Activated CD4-positive, alpha-beta memory T cell treated with anti-CD3 and anti-CD28 coated beads, Interleukin-2, amount 10 ng/mL, durations not matched to agents 7 days and 5 days (primary cell): ENCODE measurements around the gene PFDN1. TPM values are rescaled to one million over a fixed set of nuclear protein-coding genes. Genes with fewer than 3 reads are reported as not detected.
"Not testable (repeated sequence)": the region's sequence is repeated elsewhere in the genome, so short reads cannot be mapped to it uniquely, and the experiment has no call there.

Experiments
- CTCF ChIA-PET: fragments of 350-600 bp; sonication (Branson Sonifier 250); formaldehyde crosslinking; loops from one replicate; lab custom pipeline; 2021; ENCODE audit warnings: antibody characterized with exemption, inconsistent platforms; lab: Charles Lee
- POLR2A ChIA-PET: fragments of 350-600 bp; sonication (Branson Sonifier 250); formaldehyde crosslinking; loops from one replicate; lab custom pipeline; 2021; ENCODE audit warnings: antibody characterized with exemption; lab: Charles Lee
- DNase-seq: peaks from one replicate; pipeline ENCODE4 v3.0.0-alpha.2; 2020
- H3K27ac Mint-ChIP-seq: one replicate; pipeline ENCODE4 v1.8.0; 2021; ENCODE audit warnings: mild to moderate bottlenecking, mixed read lengths
- H3K27me3 Mint-ChIP-seq: one replicate; pipeline ENCODE4 v1.8.0; 2021; ENCODE audit warnings: mixed read lengths
- H3K36me3 Mint-ChIP-seq: one replicate; pipeline ENCODE4 v1.8.0; 2021; ENCODE audit warnings: low read depth, mixed read lengths
- H3K4me1 Mint-ChIP-seq: one replicate; pipeline ENCODE4 v1.8.0; 2021; ENCODE audit warnings: mixed read lengths
- H3K4me3 Mint-ChIP-seq: one replicate; pipeline ENCODE4 v1.8.0; 2021; ENCODE audit warnings: mild to moderate bottlenecking, mixed read lengths
- H3K9me3 Mint-ChIP-seq: one replicate; pipeline ENCODE4 v1.8.0; 2021; ENCODE audit warnings: mixed read lengths
- total RNA-seq, 2 experiments: library from RNA; stranded (reverse); gene quantifications; one replicate each; pipeline ENCODE4 v1.2.3, GENCODE V29; 2021

The PFDN1 gene, protein sequence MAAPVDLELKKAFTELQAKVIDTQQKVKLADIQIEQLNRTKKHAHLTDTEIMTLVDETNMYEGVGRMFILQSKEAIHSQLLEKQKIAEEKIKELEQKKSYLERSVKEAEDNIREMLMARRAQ
- 10 to 100 TPM; 52.3 to 55.8 TPM for total RNA-seq

DNA sequence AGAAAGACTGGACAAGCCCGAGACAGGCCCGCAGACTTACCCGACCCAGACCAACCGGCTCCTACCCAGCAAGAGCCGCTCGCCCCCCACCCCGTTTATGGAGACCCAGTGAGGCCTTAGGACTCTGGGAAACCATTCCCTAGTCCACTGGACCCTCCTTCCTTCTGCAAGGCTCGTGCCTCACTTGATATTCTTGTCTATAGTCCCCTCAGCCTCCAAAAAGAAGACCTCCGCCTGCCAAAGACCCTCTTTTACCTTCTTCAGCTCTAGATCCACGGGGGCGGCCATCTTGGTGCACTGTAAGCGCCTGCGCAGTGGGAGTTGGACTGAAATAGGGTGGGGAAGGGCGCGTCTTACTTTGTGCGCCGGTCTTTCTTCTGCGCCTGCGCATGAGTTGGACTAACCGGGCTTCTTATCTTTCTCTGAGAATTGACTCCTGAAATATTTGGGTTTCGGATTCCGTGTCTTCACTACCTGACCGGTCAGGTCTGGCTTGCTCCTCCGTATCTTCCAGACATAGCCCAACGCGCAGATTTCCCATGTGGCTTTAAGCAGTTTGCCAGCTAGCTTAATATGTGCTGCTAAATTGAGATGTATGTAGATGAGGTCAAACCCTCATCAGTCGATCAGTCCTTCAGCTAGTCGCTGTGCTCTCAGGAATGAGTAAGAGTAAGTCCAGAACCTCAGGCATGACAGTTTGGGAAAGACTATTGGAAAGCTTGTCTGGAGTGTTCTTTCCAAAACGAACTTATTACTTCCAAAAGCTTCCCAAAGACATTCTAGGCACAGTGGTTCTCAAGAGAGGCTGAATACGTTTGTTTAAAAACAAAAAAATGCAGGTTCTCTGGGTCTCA lies at the start of gene PFDN1:
TSS of gene PFDN1 (minus strand) at position 316 of the 854 bp plus-strand sequence. CDS start at position 288, 28 bp downstream.
- H3K36me3 Mint-ChIP-seq: peaks cover 21% of the 10 kb centered on the region
- H3K4me1 Mint-ChIP-seq: peaks cover 40% of the 10 kb centered on the region
- peaks cover 6% of the 10 kb centered on the region for H3K27me3 Mint-ChIP-seq
- ChIA-PET CTCF (interaction anchor here (0.7 to 3.9 kb wide), 12 partner anchors 30 to 1016 kb away, joined by 3 to 28 read pairs (median 4); partner anchors contain the start of gene HBEGF), POLR2A (interaction anchor here (0.8 to 2.5 kb wide), 23 partner anchors 8 to 344 kb away, joined by 3 to 20 read pairs (median 4); partner anchors contain the start of genes ANKHD1, HBEGF, IK and NDUFA2)
- H3K4me3 Mint-ChIP-seq: peak within 1 kb of the TSS; percentile 92
- H3K27ac Mint-ChIP-seq: peak within 1 kb of the TSS; percentile 80
- DNase-seq: peak; percentile 94
- H3K9me3 Mint-ChIP-seq: no peaks in the 10 kb centered on the region

DNA sequence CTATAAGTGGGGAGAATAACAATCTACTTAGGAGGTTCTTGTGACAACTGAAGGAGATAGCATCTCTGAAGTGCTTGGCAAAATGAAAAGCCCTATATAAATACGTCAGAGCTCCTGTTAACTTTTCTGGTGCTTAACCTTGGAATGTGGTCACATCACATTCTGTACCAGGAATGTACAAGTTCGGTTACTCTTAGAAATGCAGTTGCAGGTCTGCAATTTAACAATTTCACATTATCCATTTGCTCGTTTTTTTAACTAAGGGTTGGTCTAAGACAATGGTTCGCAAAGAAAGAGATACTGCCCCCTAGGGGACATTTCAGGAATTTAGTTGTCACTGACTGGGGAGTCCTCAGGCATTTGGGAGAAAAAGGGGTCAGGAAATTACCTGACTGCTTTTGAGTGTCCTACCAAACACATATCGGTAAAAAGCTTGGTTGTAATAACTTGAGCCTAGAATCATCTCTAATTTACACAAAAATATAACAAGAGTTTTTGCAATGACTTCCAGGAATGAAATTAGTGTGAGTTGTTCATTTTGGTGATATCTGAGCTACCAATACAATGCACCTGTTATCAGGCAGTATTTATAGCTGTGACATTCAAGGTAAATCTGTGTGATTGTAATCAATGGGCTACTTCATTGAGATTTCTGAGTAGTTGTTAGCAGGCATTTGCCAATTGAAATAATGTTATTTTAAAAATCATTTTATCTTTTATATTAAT lies 48.9 kb upstream of the PFDN1 start:
- H3K27ac Mint-ChIP-seq: peak overlapping the region; percentile 53
- POLR2A ChIA-PET: interaction anchor here (1.0 to 2.2 kb wide), 6 partner anchors 49 to 112 kb away, joined by 3 to 23 read pairs (median 6); partner anchors contain the start of gene PFDN1
- no peak overlapping the region for H3K4me3 Mint-ChIP-seq
- H3K36me3 Mint-ChIP-seq: no peaks in the 10 kb centered on the region
- peaks cover 4% of the 10 kb centered on the region for H3K27me3 Mint-ChIP-seq
- peak; percentile 60 for DNase-seq
- H3K4me1 Mint-ChIP-seq: peaks cover 41% of the 10 kb centered on the region
- CTCF ChIA-PET: interaction anchor here (0.6 to 21.6 kb wide), 37 partner anchors 9 to 472 kb away, joined by 3 to 951 read pairs (median 4); partner anchors contain the start of genes ANKHD1, PFDN1, SLC4A9 and ZMAT2
- no peaks in the 10 kb centered on the region for H3K9me3 Mint-ChIP-seq

DNA sequence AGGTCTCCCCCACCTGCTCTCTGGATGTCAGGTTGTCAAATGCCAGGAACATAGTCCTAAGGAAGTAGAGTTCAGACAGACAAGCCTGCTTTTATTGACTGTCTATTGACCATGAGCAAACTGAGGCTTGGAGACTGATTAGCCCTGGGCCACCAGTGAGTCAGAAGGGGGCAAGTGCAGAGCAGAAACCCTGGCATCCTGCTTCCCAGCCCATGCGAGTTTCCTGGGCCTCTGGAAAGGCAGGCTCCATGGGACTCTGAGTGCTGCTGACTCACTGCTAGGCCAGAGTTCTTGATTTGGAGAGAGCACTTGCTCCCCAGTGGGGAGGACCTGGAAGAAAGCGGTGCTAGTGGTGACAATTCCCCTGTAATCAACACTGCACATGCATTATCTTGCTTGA lies 46.3 kb upstream of the PFDN1 start:
- DNase-seq: no peak
- H3K4me1 Mint-ChIP-seq: peaks cover 43% of the 10 kb centered on the region
- H3K4me3 Mint-ChIP-seq: no peak overlapping the region
- no peak overlapping the region for H3K27ac Mint-ChIP-seq
- POLR2A ChIA-PET: interaction anchor here (1.7 to 1.8 kb wide), 2 partner anchors 13 to 47 kb away, joined by 3 to 6 read pairs; partner anchors contain the start of gene PFDN1
- H3K9me3 Mint-ChIP-seq: no peaks in the 10 kb centered on the region
- peaks cover 17% of the 10 kb centered on the region for H3K36me3 Mint-ChIP-seq
- peaks cover 4% of the 10 kb centered on the region for H3K27me3 Mint-ChIP-seq
- CTCF ChIA-PET: interaction anchor here (0.8 to 21.6 kb wide), 5 partner anchors 14 to 100 kb away, joined by 3 to 951 read pairs (median 7); no protein-coding TSS in a partner anchor

DNA sequence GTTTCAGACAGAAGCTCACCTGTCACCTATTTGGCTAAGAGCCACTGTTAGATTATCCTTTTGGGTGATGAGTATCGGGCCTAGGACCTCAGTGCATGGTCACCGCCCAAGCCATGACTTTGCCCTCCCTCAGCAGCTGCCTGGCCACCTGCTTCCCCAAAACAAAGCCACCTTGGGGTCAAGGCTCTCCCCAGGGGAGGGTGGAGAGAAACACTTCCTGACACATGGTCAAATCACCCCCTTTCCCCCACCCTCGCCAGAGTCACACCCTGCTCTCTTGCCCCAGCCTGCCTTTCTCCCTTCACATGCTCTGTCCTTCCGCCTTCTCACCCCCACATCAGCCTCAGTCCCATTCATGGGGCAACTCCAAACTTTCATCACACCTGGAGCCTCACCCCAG lies 45.2 kb upstream of the PFDN1 start:
- POLR2A ChIA-PET: interaction anchor here (0.7 to 1.8 kb wide), 5 partner anchors 12 to 106 kb away, joined by 3 to 6 read pairs (median 3); partner anchors contain the start of gene PFDN1
- H3K4me3 Mint-ChIP-seq: peak overlapping the region; percentile 14
- peaks cover 28% of the 10 kb centered on the region for H3K36me3 Mint-ChIP-seq
- peaks cover 4% of the 10 kb centered on the region for H3K27me3 Mint-ChIP-seq
- H3K27ac Mint-ChIP-seq: no peak overlapping the region
- H3K4me1 Mint-ChIP-seq: peaks cover 54% of the 10 kb centered on the region
- no peaks in the 10 kb centered on the region for H3K9me3 Mint-ChIP-seq
- CTCF ChIA-PET: interaction anchor here (1.1 to 21.6 kb wide), 4 partner anchors 10 to 99 kb away, joined by 3 to 951 read pairs (median 9); no protein-coding TSS in a partner anchor
- no peak for DNase-seq

DNA sequence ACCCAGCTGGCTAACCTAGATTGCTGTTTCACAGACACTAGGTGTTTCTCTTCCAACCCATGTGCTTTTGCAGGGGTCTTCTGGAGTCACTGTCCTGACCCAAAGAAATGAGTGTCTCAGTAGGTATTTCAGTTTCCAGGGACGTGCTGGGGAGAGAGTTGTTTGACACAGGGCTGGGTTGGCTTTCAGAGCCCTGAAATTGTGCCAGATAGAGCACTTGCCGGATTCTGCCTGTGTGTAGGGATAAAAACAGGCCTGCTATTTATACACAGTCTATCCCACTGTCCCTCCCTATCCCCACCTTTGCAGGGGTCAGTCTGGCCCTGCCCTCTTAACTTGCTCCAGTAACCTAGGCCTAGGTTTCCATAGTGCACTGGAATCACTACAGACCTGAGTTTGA lies 44.5 kb upstream of the PFDN1 start:
- POLR2A ChIA-PET: interaction anchor here (0.7 to 4.5 kb wide), 10 partner anchors 45 to 105 kb away, joined by 3 to 40 read pairs (median 4); partner anchors contain the start of gene PFDN1
- peak overlapping the region; percentile 96 for H3K4me3 Mint-ChIP-seq
- H3K27ac Mint-ChIP-seq: peak overlapping the region; percentile 66
- peaks cover 4% of the 10 kb centered on the region for H3K27me3 Mint-ChIP-seq
- peaks cover 35% of the 10 kb centered on the region for H3K36me3 Mint-ChIP-seq
- CTCF ChIA-PET: interaction anchor here (1.1 to 21.6 kb wide), 14 partner anchors 8 to 98 kb away, joined by 3 to 951 read pairs (median 8); partner anchors contain the start of genes ANKHD1 and PFDN1
- DNase-seq: no peak
- H3K9me3 Mint-ChIP-seq: no peaks in the 10 kb centered on the region
- peaks cover 62% of the 10 kb centered on the region for H3K4me1 Mint-ChIP-seq

DNA sequence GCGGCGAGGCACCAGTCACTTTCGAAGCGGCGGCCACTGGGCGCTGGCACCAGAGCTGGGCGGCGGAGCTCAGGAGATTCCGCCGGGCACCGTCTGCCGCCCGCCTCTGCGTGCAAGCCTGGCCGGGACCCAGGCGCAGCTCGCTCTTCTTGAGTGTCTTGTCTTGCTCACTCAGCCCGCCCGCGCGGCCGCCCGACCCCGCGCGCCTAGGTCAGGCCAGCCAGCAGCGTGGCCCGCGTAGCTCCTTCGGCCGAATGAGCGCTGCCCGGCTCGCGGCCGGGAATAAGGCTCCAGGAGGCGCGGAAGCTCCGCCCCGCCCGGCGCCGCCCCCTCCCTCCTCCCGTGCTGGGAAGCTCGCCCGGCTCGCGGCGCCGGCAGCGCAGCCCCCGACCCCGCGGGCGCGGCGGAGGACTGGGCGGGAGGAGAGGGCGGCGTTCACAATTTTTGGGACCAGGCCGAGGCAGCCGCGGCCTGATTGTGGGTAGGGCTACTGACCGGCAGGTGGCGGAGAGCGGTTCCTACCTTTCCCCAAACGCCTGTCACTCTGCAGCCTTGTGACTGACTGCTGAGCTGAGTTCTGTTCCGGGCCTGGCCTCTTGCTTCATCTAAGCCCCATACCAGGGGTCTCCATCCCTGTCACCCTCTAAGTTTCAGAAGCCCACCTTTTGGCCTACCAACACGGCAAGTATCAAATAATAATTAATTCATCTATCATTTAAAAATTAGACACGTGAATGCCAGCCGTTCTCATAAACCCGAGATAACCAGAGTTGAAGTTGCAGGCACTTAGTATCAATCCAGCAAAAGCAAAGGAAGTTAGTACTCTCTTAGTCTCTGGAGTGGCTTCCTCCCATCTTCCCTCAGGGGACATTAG lies 43.7 kb upstream of the PFDN1 start, which contains the start of gene HBEGF:
TSS of gene HBEGF (minus strand) at position 256 of the 874 bp plus-strand sequence. CDS start 275 bp downstream, outside the sequence.
- Mint-ChIP-seq H3K4me3 (peak within 1 kb of the TSS; percentile 96), H3K9me3 (no peaks in the 10 kb centered on the region), H3K4me1 (peaks cover 64% of the 10 kb centered on the region), H3K27ac (peak within 1 kb of the TSS; percentile 94), H3K27me3 (peaks cover 3% of the 10 kb centered on the region), H3K36me3 (peaks cover 43% of the 10 kb centered on the region)
- CTCF ChIA-PET: interaction anchor here (0.5 to 21.6 kb wide), 22 partner anchors 9 to 378 kb away, joined by 3 to 951 read pairs (median 4); partner anchors contain the start of genes ANKHD1 and PFDN1
- POLR2A ChIA-PET: interaction anchor here (0.7 to 4.5 kb wide), 17 partner anchors 10 to 219 kb away, joined by 3 to 40 read pairs (median 4); partner anchors contain the start of genes ANKHD1, CYSTM1 and PFDN1
- peak; percentile 63 for DNase-seq

DNA sequence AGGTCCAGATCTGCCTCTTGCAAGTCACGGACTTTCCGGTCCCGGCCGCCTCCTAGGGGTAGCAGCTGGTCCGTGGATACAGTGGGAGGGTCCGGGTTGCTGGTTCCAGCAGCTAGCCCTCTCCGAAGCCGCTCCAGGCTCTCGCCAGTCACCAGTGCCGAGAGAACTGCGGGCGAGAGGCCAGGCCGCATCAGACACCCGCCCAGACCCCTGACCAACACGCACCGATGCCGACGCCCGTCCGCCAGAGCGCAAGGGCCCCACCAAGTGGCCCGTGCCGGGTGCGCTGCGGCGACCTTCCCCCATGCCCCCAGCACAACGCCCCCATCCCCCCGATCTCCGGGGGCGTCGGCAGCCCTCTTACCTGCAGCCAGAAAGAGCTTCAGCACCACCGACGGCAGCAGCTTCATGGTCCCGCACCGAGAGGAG lies 43.0 kb upstream of the PFDN1 start:
- Mint-ChIP-seq H3K27ac (peak overlapping the region; percentile 94), H3K36me3 (peaks cover 50% of the 10 kb centered on the region), H3K27me3 (peaks cover 1% of the 10 kb centered on the region), H3K4me1 (peaks cover 66% of the 10 kb centered on the region), H3K4me3 (peak overlapping the region; percentile 96), H3K9me3 (no peaks in the 10 kb centered on the region)
- ChIA-PET CTCF (interaction anchor here (0.5 to 21.6 kb wide), 25 partner anchors 8 to 379 kb away, joined by 3 to 951 read pairs (median 4); partner anchors contain the start of genes ANKHD1 and PFDN1), POLR2A (interaction anchor here (0.8 to 4.5 kb wide), 18 partner anchors 11 to 364 kb away, joined by 3 to 40 read pairs (median 4); partner anchors contain the start of genes ANKHD1, CYSTM1, IK and NDUFA2)
- no peak for DNase-seq

DNA sequence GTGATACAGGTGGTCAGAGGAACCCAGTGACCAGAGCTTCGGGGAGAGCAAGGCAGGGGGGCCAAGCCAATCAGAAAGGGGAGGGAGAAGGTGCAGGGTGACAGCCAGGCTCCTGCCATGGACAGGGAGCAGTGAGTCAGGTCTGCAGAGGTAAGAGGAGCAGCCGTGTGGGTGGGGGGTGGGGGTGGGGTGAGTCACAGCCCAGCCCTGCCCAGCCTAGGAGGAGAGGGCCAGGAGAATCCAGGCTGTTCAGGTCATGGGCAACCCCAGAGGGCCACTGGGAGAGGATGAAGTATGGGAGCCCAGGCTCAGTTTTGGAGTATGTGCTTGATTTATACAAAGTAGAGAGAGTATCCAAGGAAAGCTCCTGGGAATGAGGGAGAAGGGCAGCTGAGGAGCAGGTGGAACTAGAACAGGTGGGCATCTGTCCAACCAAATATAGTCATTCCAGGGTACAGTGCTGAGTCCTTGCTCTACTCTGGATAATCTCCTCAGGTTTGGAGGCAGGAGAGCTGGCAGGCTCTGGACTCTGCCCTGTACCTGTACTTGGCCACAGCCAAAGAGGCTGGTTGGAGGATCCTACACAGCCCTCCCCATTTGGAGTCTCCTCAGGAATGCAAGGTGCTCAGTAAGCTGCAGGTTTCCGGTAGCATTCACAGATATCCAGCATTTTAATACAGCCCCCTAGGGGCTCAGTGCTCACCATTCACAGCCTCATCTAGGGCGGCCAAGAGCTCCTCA lies 42.0 kb upstream of the PFDN1 start:
- ChIA-PET CTCF (interaction anchor here (0.6 to 21.6 kb wide), 17 partner anchors 8 to 568 kb away, joined by 3 to 951 read pairs (median 5); partner anchors contain the start of gene PFDN1), POLR2A (interaction anchor here (1.0 to 4.5 kb wide), 12 partner anchors 10 to 365 kb away, joined by 3 to 40 read pairs (median 6); partner anchors contain the start of genes ANKHD1, IK, NDUFA2 and PFDN1)
- peak overlapping the region; percentile 96 for H3K4me3 Mint-ChIP-seq
- no peaks in the 10 kb centered on the region for H3K27me3 Mint-ChIP-seq
- H3K9me3 Mint-ChIP-seq: no peaks in the 10 kb centered on the region
- H3K36me3 Mint-ChIP-seq: peaks cover 58% of the 10 kb centered on the region
- H3K4me1 Mint-ChIP-seq: peaks cover 70% of the 10 kb centered on the region
- H3K27ac Mint-ChIP-seq: peak overlapping the region; percentile 94
- DNase-seq: peak; percentile 28

DNA sequence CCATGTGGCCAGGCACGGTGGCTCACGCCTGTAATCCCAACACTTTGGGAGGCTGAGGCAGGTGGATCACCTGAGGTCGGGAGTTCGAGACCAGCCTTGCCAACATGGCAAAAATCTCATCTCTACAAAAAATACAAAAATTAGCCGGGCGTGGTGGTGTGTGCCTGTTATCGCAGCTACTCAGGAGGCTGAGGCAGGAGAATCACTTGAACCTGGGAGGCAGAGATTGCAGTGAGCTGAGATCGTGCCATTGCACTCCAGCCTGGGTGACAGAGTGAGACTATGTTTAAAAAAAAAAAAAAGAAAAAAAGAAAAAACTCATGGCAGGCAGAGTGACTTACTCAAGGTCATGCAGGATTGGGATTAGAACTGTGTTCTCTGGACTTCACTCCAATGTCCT lies 40.9 kb upstream of the PFDN1 start:
- H3K36me3 Mint-ChIP-seq: peaks cover 67% of the 10 kb centered on the region
- H3K27me3 Mint-ChIP-seq, DNase-seq, H3K9me3 Mint-ChIP-seq: not testable (repeated sequence)
- H3K27ac Mint-ChIP-seq: peak overlapping the region; percentile 94
- peak overlapping the region; percentile 96 for H3K4me3 Mint-ChIP-seq
- POLR2A ChIA-PET: interaction anchor here (1.2 to 4.5 kb wide), 4 partner anchors 41 to 99 kb away, joined by 3 to 40 read pairs (median 25); partner anchors contain the start of gene PFDN1
- CTCF ChIA-PET: interaction anchor here (1.3 to 21.6 kb wide), 6 partner anchors 9 to 95 kb away, joined by 4 to 951 read pairs (median 6); no protein-coding TSS in a partner anchor
- H3K4me1 Mint-ChIP-seq: peaks cover 73% of the 10 kb centered on the region

DNA sequence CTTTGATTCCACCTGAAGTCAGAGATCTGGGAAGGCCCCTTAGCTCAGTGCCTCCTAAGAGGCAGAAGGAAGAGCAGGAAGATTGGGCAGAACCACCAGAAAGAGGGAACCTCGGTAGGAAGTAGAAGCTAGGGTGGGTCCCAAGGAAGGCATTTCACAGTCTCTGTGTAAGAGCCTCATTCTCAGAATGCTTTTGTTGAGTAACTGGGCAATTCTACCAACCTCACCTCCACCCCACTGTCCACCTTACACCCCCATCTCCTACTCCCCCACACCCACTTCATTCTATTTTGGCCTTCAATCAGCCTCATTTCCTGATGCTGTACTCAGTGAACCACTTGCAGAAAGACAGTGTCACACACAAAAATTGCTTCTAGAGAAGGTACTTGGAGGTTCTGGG lies 40.0 kb upstream of the PFDN1 start:
- peaks cover 73% of the 10 kb centered on the region for H3K4me1 Mint-ChIP-seq
- H3K27ac Mint-ChIP-seq: peak overlapping the region; percentile 94
- ChIA-PET POLR2A (interaction anchor here (1.0 to 4.5 kb wide), 6 partner anchors 10 to 98 kb away, joined by 4 to 40 read pairs (median 8); partner anchors contain the start of genes ANKHD1 and PFDN1), CTCF (interaction anchor here (1.5 to 21.6 kb wide), 6 partner anchors 10 to 94 kb away, joined by 3 to 951 read pairs (median 6); partner anchors contain the start of gene ANKHD1)
- H3K27me3 Mint-ChIP-seq: no peaks in the 10 kb centered on the region
- peak overlapping the region; percentile 96 for H3K4me3 Mint-ChIP-seq
- H3K9me3 Mint-ChIP-seq: no peaks in the 10 kb centered on the region
- H3K36me3 Mint-ChIP-seq: peaks cover 74% of the 10 kb centered on the region
- no peak for DNase-seq
